ENCODE results near the gene FGD4.

FGD4 gene

DNA sequence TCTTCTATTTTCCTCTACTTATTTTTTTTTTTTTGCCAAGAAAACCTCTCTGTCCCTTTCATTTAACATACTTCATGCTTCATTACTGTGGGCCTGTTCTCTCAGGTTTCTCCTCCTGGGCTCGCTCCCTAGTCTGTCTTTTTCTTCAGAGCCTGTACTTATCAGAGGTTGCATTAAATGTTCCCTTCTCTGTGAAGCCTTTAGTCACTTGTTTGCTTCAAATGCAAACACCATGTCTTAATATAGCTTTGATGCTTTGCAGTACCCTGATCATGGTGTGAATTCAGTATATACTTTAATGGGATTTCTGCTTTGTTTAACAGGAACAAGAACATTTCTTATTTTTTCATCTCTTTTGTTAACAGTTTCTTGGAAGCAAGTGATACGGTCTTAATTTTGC lies 207.1 kb downstream of the FGD4 start:
- DNase-seq (ENCODE audit: low read depth in 2 of 2) = no peak

DNA sequence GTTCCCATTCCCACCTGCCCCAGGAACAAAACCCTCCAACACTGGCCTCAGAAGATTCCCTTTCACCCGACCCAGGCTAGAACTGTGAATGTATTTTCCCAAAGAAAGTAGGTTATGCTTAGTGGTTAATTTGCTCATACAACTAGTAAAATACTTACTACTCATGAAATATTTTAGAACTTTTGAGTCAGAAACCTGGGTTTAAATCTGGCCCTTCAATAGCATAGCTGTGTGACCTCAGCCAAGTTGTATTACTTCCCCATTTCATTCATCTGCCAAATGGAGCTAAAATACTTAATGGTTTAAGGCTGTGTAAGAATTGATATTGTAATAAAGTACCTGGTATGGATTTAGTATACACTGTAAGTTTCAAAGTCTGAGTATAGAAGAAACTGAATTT lies 210.6 kb downstream of the FGD4 start:
- DNase-seq (ENCODE audit: low read depth in 2 of 2) = no peak

GRCh38 chr12:32611986-32612385 lies 212.6 kb downstream of the FGD4 start:
- DNase-seq (ENCODE audit: low read depth in 2 of 2) = no peak

GRCh38 chr12:32612658-32613614 lies 213.6 kb downstream of the FGD4 start:
- no peak for DNase-seq (ENCODE audit: low read depth in 2 of 2)

GRCh38 chr12:32615441-32615840 lies 216.1 kb downstream of the FGD4 start:
- DNase-seq (ENCODE audit: low read depth in 2 of 2) = no peak

DNA sequence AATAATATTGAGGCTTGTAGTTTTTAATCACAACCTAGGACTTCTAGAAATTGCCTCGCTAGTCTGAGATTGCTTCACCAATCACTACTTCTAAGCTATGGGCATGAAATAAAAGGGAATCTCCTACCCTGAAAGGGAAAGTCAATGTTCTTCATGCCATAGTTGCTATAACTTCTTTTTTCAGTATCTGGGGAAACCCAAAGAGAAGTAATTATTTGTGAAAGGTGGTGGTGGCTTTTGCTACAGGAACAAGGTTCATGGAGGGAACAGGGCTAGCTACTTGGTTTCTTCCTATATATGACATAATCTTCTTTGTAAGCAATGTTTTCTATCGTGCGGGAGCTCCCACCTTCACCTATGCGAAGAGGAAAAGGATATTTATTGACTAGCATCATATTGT lies 218.2 kb downstream of the FGD4 start:
- no peak for DNase-seq (ENCODE audit: low read depth in 2 of 2)

GRCh38 chr12:32618115-32618514 lies 218.8 kb downstream of the FGD4 start:
- no peak for DNase-seq (ENCODE audit: low read depth in 2 of 2)

- DNase-seq (ENCODE audit: low read depth in 2 of 2) = no peak
Measured at GRCh38 chr12:32627976-32628375, 228.6 kb downstream of the FGD4 start.

GRCh38 chr12:32641287-32641901 lies 242.0 kb downstream of the FGD4 start:
- no peak for DNase-seq (ENCODE audit: low read depth in 2 of 2)

- DNase-seq (ENCODE audit: low read depth in 2 of 2) = no peak
Measured at GRCh38 chr12:32644431-32644830, 245.1 kb downstream of the FGD4 start.

GRCh38 chr12:32647275-32647674 lies 247.9 kb downstream of the FGD4 start:
- no peak for DNase-seq (ENCODE audit: low read depth in 2 of 2)

GRCh38 chr12:32650508-32650907 lies 251.2 kb downstream of the FGD4 start:
- DNase-seq (ENCODE audit: low read depth in 2 of 2) = no peak

GRCh38 chr12:32651151-32651955 lies 252.0 kb downstream of the FGD4 start:
- DNase-seq (ENCODE audit: low read depth in 2 of 2) = no peak

- DNase-seq (ENCODE audit: low read depth in 2 of 2) = no peak
Measured at GRCh38 chr12:32651956-32652210, 252.5 kb downstream of the FGD4 start.

- DNase-seq (ENCODE audit: low read depth in 2 of 2) = no peak
Measured at GRCh38 chr12:32659908-32660440, 260.6 kb downstream of the FGD4 start.

- DNase-seq (ENCODE audit: low read depth in 2 of 2) = no peak
Measured at GRCh38 chr12:32661706-32662105, 262.3 kb downstream of the FGD4 start.

DNA sequence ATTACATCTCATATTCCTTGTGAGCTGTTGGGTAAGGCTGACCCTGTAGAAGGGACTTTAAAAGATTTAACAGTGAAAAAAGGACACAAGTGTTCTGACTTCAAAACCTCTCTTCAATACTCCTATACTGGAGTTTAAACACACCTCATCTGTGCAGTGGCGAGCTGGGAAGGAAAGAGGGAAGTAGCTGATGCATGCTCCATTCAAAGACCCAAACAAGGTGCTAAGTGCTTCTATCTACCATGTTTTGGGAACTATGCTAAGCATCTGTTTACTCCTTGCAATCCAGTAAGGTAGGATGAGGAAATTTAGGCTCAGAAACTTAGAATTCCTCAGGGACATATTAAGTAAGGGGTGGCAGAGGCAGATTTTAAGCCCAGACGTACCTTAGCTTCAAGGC lies 263.3 kb downstream of the FGD4 start:
- no peak for DNase-seq (ENCODE audit: low read depth in 2 of 2)

DNA sequence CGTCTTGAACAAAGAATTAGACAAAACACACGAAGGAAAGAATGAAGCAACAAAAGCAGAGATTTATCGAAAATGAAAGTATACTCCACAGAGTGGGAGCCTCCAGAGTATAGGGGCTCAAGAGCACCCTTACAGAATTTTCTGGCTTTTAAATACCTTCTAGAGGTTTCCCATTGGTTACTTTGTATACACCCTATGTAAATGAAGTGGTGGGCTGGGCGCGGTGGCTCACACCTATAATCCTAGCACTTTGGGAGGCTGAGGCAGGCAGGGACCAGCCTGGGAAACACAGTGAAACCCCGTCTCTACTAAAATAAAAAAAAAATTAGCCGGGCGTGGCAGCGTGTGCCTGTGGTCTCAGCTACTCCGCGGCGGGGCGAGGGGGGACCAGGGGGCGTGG lies 266.7 kb downstream of the FGD4 start:
- DNase-seq (ENCODE audit: low read depth in 2 of 2) = no peak

GRCh38 chr12:32669584-32669983 lies 270.2 kb downstream of the FGD4 start:
- no peak for DNase-seq (ENCODE audit: low read depth in 2 of 2)

- no peak for DNase-seq (ENCODE audit: low read depth in 2 of 2)
Measured at GRCh38 chr12:32671930-32672780, 272.8 kb downstream of the FGD4 start.
